ENCODE data around the gene N4BP2. TPM values are rescaled to one million over a fixed set of nuclear protein-coding genes. Genes with fewer than 3 reads are reported as not detected.

N4BP2 gene
- total and polyA plus RNA-seq, 2 of the 8 experiments (the other 6 are each of a cell fraction or from before 2014, with no cell fraction given), result 4.4 to 44.7 TPM

DNA sequence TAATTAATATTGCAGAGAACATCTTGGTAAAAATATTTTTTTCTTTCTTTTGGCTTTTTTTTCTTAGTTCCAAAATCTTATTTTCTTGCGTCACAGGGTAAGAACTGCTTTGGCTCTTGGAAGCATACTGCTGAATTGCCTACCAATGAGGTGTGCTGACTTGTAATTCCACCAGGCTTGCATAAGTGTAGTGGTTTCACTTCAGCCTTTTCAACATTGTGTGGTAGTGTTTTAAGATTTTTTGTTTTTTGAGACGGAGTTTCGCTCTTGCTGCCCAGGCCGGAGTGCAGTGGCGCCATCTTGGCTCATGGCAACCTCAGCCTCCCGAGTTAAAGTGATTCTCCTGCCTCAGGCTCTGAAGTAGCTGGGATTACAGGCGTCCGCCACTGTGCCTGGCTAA is 42.4 kb downstream of the N4BP2 start:
- Histone ChIP-seq H4K5ac (ENCODE audit: insufficient read length, low read depth, low read length) (no peak overlapping the region), H3K14ac (ENCODE audit: insufficient read length) (no peak overlapping the region), H2AK5ac (ENCODE audit: low read depth, low read length) (no peak overlapping the region), H4K8ac (ENCODE audit: extremely low read depth, insufficient read depth, low read length) (no peak overlapping the region), H3K4me1 (replicated peaks in 1 of 4; ENCODE audit: control insufficient read depth in 3 of 4, insufficient read depth in 4 of 4, low read length in 3 of 4) (no peaks in the 10 kb centered on the region), H4K91ac (replicated peaks; ENCODE audit: insufficient read length, low read length) (no peak overlapping the region), H3K23me2 (ENCODE audit: low read depth, low read length) (no peaks in the 10 kb centered on the region), H3K36me3 (ENCODE audit: control insufficient read depth in 2 of 4, insufficient read depth in 4 of 4, low read length in 3 of 4) (peaks cover 3 to 15% (median 11%) of the 10 kb centered on the region in 4 experiments; a peak in 6 of 8 replicates), H3K4me3 (ENCODE audit: extremely low read depth in 1 of 4, insufficient read depth in 2 of 4, low read depth in 3 of 4, low read length in 4 of 4) (no peak overlapping the region), H2AFZ (ENCODE audit: low read length) (no peak overlapping the region), H2BK20ac (ENCODE audit: low read length) (no peak overlapping the region), H3K9ac (replicated peaks in 1 of 4; ENCODE audit: extremely low read depth in 1 of 4, low read depth in 3 of 4, low read length in 3 of 4) (no peak overlapping the region), H3K56ac (replicated peaks; ENCODE audit: insufficient read length, low read depth, low read length) (no peak overlapping the region), H3K27ac (ENCODE audit: low read depth, low read length) (no peak overlapping the region), H2BK5ac (ENCODE audit: low read depth, low read length) (no peak overlapping the region), H3K18ac (ENCODE audit: extremely low read depth, low read length) (no peak overlapping the region), H2BK120ac (replicated peaks; ENCODE audit: low read depth, low read length) (no peak overlapping the region), H3K23ac (ENCODE audit: insufficient read length) (no peak overlapping the region), H2BK12ac (ENCODE audit: low read depth, low read length) (no peak overlapping the region), H4K20me1 (replicated peaks in 1 of 2; ENCODE audit: control insufficient read depth in 1 of 2, insufficient read depth in 2 of 2, low read length in 2 of 2) (peaks cover 0 to 3% of the 10 kb centered on the region in 2 experiments), H3K79me1 (ENCODE audit: low read depth, low read length) (peaks cover 2% of the 10 kb centered on the region; the same call in 1 of the 2 replicates), H3K27me3 (replicated peaks in 1 of 4; ENCODE audit: control insufficient read depth in 3 of 4, extremely low read depth in 1 of 4, insufficient read depth in 3 of 4, low read length in 3 of 4) (no peaks in the 10 kb centered on the region), H2BK15ac (ENCODE audit: low read length) (no peak overlapping the region), H3K9me3 (ENCODE audit: insufficient read depth in 2 of 2, low read depth in 1 of 2, low read length in 1 of 2) (no peaks in the 10 kb centered on the region), H3K4ac (replicated peaks; ENCODE audit: insufficient read length, low read depth, low read length) (no peak overlapping the region), H3K4me2 (ENCODE audit: insufficient read depth in 1 of 2, low read depth in 2 of 2, low read length in 2 of 2) (no peak overlapping the region), H3K79me2 (ENCODE audit: control insufficient read depth in 1 of 2, insufficient read depth in 2 of 2, low read length in 2 of 2) (peaks cover 0 to 32% of the 10 kb centered on the region in 2 experiments; a peak in 2 of 4 replicates)
- 94% methylated on average over 8 of the region's 8 CpGs; no CpG with 5 or more reads in 1 of the 2 experiments for WGBS, 2 experiments (ENCODE audit: extremely low coverage in 1 of 2, insufficient coverage in 1 of 2, insufficient read length in 1 of 2, insufficient replicate concordance in 2 of 2, low coverage in 1 of 2, low lambda C conversion rate in 2 of 2, missing lambda C conversion rate in 1 of 2)
- ChIA-PET POLR2A (ENCODE audit: partially characterized antibody) (no interaction called here), CTCF (ENCODE audit: partially characterized antibody) (no interaction called here)
- TF ChIP-seq YY1 (IDR thresholded peaks at IDR 0.05; ENCODE audit: low read depth, low read length), result 0 out of 2 replicates have a peak, but pooled peaks have one; percentile 20
- TF ChIP-seq EGR1 (IDR thresholded peaks at IDR 0.05; ENCODE audit: borderline replicate concordance, low read depth, low read length), result no peak
- FAIRE-seq, result no peak
- DNase-seq (ENCODE audit: low read depth in 1 of 2, low spot score in 2 of 2), result no peak
